Activated T-helper 2 cell treated with anti-CD3 and anti-CD28 coated beads, Interferon-gamma antibody, Interleukin-2, Interleukin-4, amounts not matched to agents 10 μg/mL and 5 μg/mL and 100 μg/mL, durations not matched to agents 14 hours and 24 hours and 36 hours (primary cell): Measurements from ENCODE around the gene UROD. TPM values are rescaled to one million over a fixed set of nuclear protein-coding genes. Genes with fewer than 3 reads are reported as not detected.

Experiments used
- DNase-seq: peaks from one replicate; pipeline ENCODE4 v3.0.0; 2021; ENCODE audit warnings: low spot score
- H3K27ac Mint-ChIP-seq: one replicate; pipeline ENCODE4 v1.8.0; 2021; ENCODE audit warnings: mixed read lengths
- H3K27me3 Mint-ChIP-seq: one replicate; pipeline ENCODE4 v1.8.0; 2021; ENCODE audit warnings: low read depth, mixed read lengths
- H3K36me3 Mint-ChIP-seq: one replicate; pipeline ENCODE4 v1.8.0; 2021; ENCODE audit warnings: low read depth, mixed read lengths
- H3K4me1 Mint-ChIP-seq: one replicate; pipeline ENCODE4 v1.8.0; 2021; ENCODE audit warnings: low read depth, mixed read lengths
- H3K4me3 Mint-ChIP-seq: one replicate; pipeline ENCODE4 v1.8.0; 2021; ENCODE audit warnings: low read depth, mild to moderate bottlenecking, moderate library complexity, mixed read lengths
- H3K9me3 Mint-ChIP-seq: one replicate; pipeline ENCODE4 v1.8.0; 2021; ENCODE audit warnings: mixed read lengths
- intact Hi-C: fragments of 100-400 bp; cut with micrococcal nuclease; formaldehyde crosslinking; loops from one replicate; pipeline ENCODE4 v1.15.1; 2023
- total RNA-seq: library from RNA; stranded (reverse); gene quantifications from 2 replicates; pipeline ENCODE4 v1.2.3, GENCODE V29; 2022

UROD gene
- total RNA-seq, 1 donor from 2014 or later, result 85.9 TPM

DNA sequence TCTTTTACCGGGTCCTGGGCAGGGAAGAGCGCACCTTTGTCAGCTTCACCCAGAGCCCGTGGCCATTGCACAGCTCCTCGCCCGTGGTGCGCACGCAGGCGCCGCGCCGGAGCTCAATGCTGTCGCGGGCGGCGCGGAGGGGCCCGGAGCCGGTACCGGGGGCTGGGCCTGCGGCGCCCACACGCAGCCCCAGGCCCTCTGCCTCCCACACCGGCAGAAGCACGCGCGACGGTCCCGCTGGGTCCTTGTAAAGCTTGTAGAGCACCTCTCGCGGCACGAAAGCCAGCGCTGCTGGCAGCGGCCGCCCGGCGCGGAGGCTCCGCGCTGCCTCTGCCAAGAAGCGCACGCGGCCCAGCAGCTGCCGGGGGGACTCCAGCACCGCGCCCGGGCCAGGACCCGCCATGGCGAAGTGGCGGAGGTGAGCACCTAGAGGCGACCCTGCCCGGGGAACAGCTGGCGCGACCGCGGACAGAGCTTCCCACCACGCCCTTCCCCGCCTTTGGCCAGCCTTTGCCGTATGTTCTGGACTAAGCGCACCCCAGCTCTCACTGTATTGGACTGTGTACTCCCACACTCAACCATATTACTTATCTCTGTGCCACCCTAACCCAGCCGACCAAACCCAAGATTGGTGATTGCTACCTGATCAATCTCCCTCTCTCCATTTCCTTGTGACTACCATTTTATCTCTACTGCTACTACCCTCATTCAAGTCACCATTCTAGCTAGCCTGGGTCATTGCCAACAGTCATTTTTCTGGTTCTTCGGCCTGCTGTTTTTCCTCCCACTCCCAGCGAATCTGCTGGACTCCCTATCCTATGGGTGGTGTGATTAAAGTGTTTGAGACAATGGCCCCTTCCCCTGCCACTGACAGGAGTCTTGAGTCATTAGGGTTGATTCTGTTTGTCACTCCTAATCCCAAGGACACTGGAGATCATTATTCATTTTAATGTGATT is 921 bp upstream of the UROD start, which contains the start of gene HECTD3:
Gene HECTD3 (minus strand): TSS at position 470 of the 957 bp plus-strand sequence. CDS start 67 bp downstream, at position 403.
- H3K4me3 Mint-ChIP-seq, result peak within 1 kb of the TSS; percentile 78
- peak within 1 kb of the TSS; percentile 92 for H3K27ac Mint-ChIP-seq
- H3K9me3 Mint-ChIP-seq, result no peaks in the 10 kb centered on the region
- intact Hi-C loops, result loop anchor here (1.0 to 10.0 kb wide), 9 partner anchors 174 to 794 kb away; partner anchors contain the start of genes BEST4, GPBP1L1, MAST2 and NASP
- DNase-seq, result peak; percentile 71
- peaks cover 32% of the 10 kb centered on the region for H3K36me3 Mint-ChIP-seq
- H3K27me3 Mint-ChIP-seq, result no peaks in the 10 kb centered on the region
- H3K4me1 Mint-ChIP-seq, result peaks cover 34% of the 10 kb centered on the region

DNA sequence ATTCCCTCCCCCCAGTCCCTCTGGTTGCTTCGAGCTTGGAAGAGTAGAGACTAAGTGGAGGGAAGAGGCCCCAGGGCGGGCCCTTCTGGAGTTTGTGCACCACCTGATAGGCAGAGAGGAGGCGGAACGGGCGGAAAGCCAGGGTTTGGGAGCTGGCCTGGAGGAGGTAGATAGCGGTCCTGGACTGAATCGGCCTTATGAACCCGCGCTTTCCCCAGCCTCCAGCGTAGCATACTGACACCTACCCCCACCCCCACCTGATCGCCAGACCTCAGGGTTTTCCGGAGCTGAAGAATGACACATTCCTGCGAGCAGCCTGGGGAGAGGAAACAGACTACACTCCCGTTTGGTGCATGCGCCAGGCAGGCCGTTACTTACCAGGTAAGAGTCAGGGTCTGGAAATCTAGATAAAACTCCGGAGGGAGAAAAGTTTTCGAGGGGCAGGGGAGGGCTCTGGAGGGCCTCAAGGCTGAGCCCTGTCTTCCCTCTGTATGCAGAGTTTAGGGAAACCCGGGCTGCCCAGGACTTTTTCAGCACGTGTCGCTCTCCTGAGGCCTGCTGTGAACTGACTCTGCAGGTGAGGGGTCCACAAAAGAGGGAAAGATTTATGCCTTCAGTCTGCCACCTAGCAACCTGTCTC is 705 bp downstream of the UROD start:
- H3K27ac Mint-ChIP-seq, result peak overlapping the region; percentile 92
- no peak for DNase-seq
- no peaks in the 10 kb centered on the region for H3K27me3 Mint-ChIP-seq
- H3K36me3 Mint-ChIP-seq, result peaks cover 21% of the 10 kb centered on the region
- H3K4me1 Mint-ChIP-seq, result peaks cover 34% of the 10 kb centered on the region
- peak overlapping the region; percentile 78 for H3K4me3 Mint-ChIP-seq
- no peaks in the 10 kb centered on the region for H3K9me3 Mint-ChIP-seq
- intact Hi-C loops, result loop anchor here (1.0 to 10.0 kb wide), 10 partner anchors 26 to 792 kb away; partner anchors contain the start of genes BEST4, EIF2B3, MAST2 and MUTYH

DNA sequence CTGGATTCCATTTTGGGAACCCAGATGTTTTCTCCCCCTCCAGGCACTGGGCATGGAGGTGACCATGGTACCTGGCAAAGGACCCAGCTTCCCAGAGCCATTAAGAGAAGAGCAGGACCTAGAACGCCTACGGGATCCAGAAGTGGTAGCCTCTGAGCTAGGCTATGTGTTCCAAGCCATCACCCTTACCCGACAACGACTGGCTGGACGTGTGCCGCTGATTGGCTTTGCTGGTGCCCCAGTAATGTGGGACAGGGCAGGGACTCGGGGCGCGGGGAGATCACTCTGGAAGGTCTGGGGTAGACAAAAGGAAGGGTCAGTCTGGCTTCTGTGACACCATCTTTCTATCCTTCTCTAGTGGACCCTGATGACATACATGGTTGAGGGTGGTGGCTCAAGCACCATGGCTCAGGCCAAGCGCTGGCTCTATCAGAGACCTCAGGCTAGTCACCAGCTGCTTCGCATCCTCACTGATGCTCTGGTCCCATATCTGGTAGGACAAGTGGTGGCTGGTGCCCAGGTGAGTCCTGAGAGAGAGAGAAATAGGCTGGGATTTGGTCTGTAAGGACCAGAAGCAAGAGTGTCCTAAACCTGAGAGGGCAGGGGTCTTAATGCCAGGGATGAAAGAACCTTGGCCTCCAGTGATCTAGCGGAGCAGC is 1.6 kb downstream of the UROD start:
- Mint-ChIP-seq H3K27me3 (no peaks in the 10 kb centered on the region), H3K4me1 (peaks cover 34% of the 10 kb centered on the region), H3K36me3 (peaks cover 13% of the 10 kb centered on the region), H3K27ac (peak overlapping the region; percentile 5), H3K4me3 (peak overlapping the region; percentile 78), H3K9me3 (no peaks in the 10 kb centered on the region)
- DNase-seq, result no peak
- intact Hi-C loops, result loop anchor here (2.0 to 10.0 kb wide), 7 partner anchors 191 to 791 kb away; partner anchors contain the start of genes BEST4, MAST2, NASP and PLK3

DNA sequence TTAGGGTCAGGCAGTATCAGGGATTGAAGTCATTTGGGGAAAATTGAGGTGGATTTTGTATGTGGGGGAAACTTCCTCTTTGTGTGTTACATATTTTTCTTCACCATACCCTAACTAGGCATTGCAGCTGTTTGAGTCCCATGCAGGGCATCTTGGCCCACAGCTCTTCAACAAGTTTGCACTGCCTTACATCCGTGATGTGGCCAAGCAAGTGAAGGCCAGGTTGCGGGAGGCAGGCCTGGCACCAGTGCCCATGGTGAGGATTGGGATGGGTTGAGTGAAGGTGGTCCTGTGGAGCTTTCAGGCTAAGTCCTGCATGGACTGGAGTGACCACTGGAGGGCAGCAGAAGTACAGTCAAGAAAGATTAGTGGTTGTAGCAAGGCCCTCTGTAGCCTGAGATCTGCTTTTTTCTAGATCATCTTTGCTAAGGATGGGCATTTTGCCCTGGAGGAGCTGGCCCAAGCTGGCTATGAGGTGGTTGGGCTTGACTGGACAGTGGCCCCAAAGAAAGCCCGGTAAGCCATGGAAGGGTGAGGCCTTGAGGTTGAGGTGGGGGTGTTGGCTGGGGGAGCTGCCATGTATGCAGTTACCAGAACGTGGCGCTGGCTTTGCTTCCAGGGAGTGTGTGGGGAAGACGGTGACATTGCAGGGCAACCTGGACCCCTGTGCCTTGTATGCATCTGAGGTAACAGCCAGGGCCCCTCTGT is 2.4 kb downstream of the UROD start:
- H3K4me1 Mint-ChIP-seq, result peaks cover 32% of the 10 kb centered on the region
- H3K36me3 Mint-ChIP-seq, result peaks cover 6% of the 10 kb centered on the region
- H3K27me3 Mint-ChIP-seq, result no peaks in the 10 kb centered on the region
- no peak overlapping the region for H3K27ac Mint-ChIP-seq
- intact Hi-C loops, result loop anchor here (5.0 to 10.0 kb wide), 6 partner anchors 190 to 790 kb away; partner anchors contain the start of genes BEST4, MAST2, NASP and PLK3
- H3K9me3 Mint-ChIP-seq, result no peaks in the 10 kb centered on the region
- peak; percentile 68 for DNase-seq
- peak overlapping the region; percentile 57 for H3K4me3 Mint-ChIP-seq

- intact Hi-C loops, result loop anchor here (10.0 kb wide), 3 partner anchors 189 to 789 kb away; partner anchors contain the start of genes MAST2, NASP and ZSWIM5
- DNase-seq, result no peak
- no peak overlapping the region for H3K27ac Mint-ChIP-seq
- peaks cover 6% of the 10 kb centered on the region for H3K36me3 Mint-ChIP-seq
- no peaks in the 10 kb centered on the region for H3K9me3 Mint-ChIP-seq
- peaks cover 25% of the 10 kb centered on the region for H3K4me1 Mint-ChIP-seq
- H3K4me3 Mint-ChIP-seq, result no peak overlapping the region
- no peaks in the 10 kb centered on the region for H3K27me3 Mint-ChIP-seq
Measured at GRCh38 chr1:45015683-45016082, 3.6 kb downstream of the UROD start.

- Mint-ChIP-seq H3K4me3 (no peak overlapping the region), H3K27me3 (no peaks in the 10 kb centered on the region), H3K9me3 (no peaks in the 10 kb centered on the region), H3K4me1 (peaks cover 25% of the 10 kb centered on the region), H3K27ac (no peak overlapping the region), H3K36me3 (peaks cover 6% of the 10 kb centered on the region)
- no peak for DNase-seq
- intact Hi-C loops, result loop anchor here (10.0 kb wide), 3 partner anchors 189 to 789 kb away; partner anchors contain the start of genes MAST2, NASP and ZSWIM5
Measured at GRCh38 chr1:45016090-45016697, 4.1 kb downstream of the UROD start.

GRCh38 chr1:45016767-45017166 is 4.7 kb downstream of the UROD start:
- Mint-ChIP-seq H3K36me3 (peaks cover 6% of the 10 kb centered on the region), H3K9me3 (no peaks in the 10 kb centered on the region), H3K27me3 (no peaks in the 10 kb centered on the region), H3K4me3 (no peak overlapping the region), H3K27ac (no peak overlapping the region), H3K4me1 (peaks cover 19% of the 10 kb centered on the region)
- intact Hi-C loops, result loop anchor here (10.0 kb wide), 3 partner anchors 188 to 788 kb away; partner anchors contain the start of genes MAST2, NASP and ZSWIM5
- DNase-seq, result no peak

- peaks cover 6% of the 10 kb centered on the region for H3K36me3 Mint-ChIP-seq
- DNase-seq, result peak; percentile 48
- H3K4me1 Mint-ChIP-seq, result peaks cover 12% of the 10 kb centered on the region
- intact Hi-C loops, result loop anchor here (1.0 to 10.0 kb wide), 4 partner anchors 186 to 786 kb away; partner anchors contain the start of genes MAST2, NASP and ZSWIM5
- H3K27me3 Mint-ChIP-seq, result peaks cover 2% of the 10 kb centered on the region
- no peaks in the 10 kb centered on the region for H3K9me3 Mint-ChIP-seq
- no peak overlapping the region for H3K27ac Mint-ChIP-seq
- no peak overlapping the region for H3K4me3 Mint-ChIP-seq
Measured at GRCh38 chr1:45018599-45019230, 6.7 kb downstream of the UROD start.

- Mint-ChIP-seq H3K4me3 (no peak overlapping the region), H3K27ac (no peak overlapping the region), H3K36me3 (no peaks in the 10 kb centered on the region), H3K4me1 (peaks cover 11% of the 10 kb centered on the region), H3K27me3 (peaks cover 14% of the 10 kb centered on the region), H3K9me3 (no peaks in the 10 kb centered on the region)
- no peak for DNase-seq
- intact Hi-C loops, result no loop called here
Measured at GRCh38 chr1:45023663-45024062, 11.6 kb downstream of the UROD start.

GRCh38 chr1:45026446-45026845 is 14.4 kb downstream of the UROD start:
- no peak overlapping the region for H3K27ac Mint-ChIP-seq
- H3K9me3 Mint-ChIP-seq, result no peaks in the 10 kb centered on the region
- H3K4me3 Mint-ChIP-seq, result no peak overlapping the region
- no peak for DNase-seq
- peaks cover 28% of the 10 kb centered on the region for H3K27me3 Mint-ChIP-seq
- intact Hi-C loops, result loop anchor here (1.0 kb wide), 1 partner anchor 11 kb away; no protein-coding TSS in a partner anchor
- no peaks in the 10 kb centered on the region for H3K36me3 Mint-ChIP-seq
- peaks cover 11% of the 10 kb centered on the region for H3K4me1 Mint-ChIP-seq

GRCh38 chr1:45032837-45033236 is 20.8 kb downstream of the UROD start:
- Mint-ChIP-seq H3K27ac (no peak overlapping the region), H3K27me3 (peaks cover 28% of the 10 kb centered on the region), H3K36me3 (no peaks in the 10 kb centered on the region), H3K9me3 (no peaks in the 10 kb centered on the region), H3K4me3 (no peak overlapping the region), H3K4me1 (peaks cover 9% of the 10 kb centered on the region)
- intact Hi-C loops, result no loop called here
- no peak for DNase-seq
